ENCODE results near the gene GNG12.

The GNG12 gene

DNA sequence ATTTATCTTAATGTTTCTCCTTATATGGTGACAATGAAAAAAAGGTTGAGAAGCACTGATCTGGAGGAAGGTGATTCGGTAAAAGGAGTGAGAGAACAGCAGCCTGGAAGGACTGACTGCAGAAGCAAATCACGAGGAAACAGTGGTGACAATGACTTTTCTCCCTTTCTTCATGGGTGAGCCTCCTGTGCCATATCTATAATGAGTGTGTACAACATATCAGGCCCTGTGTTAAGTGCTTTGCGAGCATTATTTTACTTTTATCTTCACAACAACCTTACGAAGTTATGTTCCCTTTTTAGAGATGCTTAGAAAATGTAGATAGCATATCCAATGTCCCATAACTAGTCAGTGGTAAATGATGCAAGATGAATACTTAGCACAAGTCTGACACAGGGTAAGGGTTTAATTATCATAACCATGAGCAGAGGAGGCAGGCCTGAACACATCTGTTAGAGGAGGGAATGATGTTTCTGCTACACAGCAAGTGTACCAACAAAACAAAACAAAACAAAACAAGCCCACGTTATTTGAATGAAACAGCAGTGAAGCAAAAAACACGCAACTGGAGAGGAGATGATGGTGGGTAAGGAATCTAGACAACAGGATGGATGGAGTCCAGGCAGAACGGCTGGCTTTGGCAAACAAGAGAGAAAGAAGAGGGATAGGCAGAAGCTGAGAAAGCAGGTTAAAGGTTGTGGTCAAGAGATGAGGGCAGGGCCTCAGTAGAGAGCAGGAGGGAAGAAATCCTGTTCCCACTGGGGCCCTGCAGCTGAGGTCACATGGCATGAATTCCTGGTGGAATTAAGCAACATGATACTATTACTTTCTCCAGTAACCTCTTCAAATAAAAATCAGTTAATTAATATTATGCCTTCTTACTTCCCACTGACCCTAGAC, 29.6 kb downstream of the GNG12 start:
- no peak for DNase-seq (ENCODE audit: low spot score)
- in situ Hi-C loops (cut with MboI; ENCODE audit: low pct_unique_long_range_greater_than_20kb, low sequenced_read_pairs, unreplicated experiment) = no loop called here
- TF ChIP-seq, protein P1, sequence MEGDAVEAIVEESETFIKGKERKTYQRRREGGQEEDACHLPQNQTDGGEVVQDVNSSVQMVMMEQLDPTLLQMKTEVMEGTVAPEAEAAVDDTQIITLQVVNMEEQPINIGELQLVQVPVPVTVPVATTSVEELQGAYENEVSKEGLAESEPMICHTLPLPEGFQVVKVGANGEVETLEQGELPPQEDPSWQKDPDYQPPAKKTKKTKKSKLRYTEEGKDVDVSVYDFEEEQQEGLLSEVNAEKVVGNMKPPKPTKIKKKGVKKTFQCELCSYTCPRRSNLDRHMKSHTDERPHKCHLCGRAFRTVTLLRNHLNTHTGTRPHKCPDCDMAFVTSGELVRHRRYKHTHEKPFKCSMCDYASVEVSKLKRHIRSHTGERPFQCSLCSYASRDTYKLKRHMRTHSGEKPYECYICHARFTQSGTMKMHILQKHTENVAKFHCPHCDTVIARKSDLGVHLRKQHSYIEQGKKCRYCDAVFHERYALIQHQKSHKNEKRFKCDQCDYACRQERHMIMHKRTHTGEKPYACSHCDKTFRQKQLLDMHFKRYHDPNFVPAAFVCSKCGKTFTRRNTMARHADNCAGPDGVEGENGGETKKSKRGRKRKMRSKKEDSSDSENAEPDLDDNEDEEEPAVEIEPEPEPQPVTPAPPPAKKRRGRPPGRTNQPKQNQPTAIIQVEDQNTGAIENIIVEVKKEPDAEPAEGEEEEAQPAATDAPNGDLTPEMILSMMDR (IDR thresholded peaks at IDR 0.05; ENCODE audit: extremely low read depth, insufficient read depth, missing control alignments) = no peak

DNA sequence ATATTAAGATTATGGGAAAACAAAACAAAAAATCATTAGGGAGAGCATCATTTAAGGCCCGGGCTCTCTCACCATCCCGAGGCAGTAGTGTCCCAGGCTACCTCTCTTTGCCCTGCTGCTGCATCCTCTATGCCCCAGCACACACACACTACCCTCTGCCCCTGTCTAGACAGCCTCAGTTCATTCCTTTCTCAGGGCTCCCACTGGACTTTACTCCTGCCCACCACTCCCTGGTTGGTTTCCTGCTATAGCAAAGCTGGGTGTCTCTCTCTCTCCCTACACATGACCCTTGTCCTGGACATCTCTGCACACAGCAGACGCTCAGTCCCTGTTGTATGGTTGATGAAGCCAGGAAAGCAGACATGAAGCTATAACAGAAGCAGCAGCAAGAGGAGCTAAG, 30.7 kb downstream of the GNG12 start:
- TF ChIP-seq, protein P1 (IDR thresholded peaks at IDR 0.05; ENCODE audit: extremely low read depth, insufficient read depth, missing control alignments) = no peak
- DNase-seq (ENCODE audit: low spot score) = no peak
- in situ Hi-C loops (cut with MboI; ENCODE audit: low pct_unique_long_range_greater_than_20kb, low sequenced_read_pairs, unreplicated experiment) = no loop called here

DNA sequence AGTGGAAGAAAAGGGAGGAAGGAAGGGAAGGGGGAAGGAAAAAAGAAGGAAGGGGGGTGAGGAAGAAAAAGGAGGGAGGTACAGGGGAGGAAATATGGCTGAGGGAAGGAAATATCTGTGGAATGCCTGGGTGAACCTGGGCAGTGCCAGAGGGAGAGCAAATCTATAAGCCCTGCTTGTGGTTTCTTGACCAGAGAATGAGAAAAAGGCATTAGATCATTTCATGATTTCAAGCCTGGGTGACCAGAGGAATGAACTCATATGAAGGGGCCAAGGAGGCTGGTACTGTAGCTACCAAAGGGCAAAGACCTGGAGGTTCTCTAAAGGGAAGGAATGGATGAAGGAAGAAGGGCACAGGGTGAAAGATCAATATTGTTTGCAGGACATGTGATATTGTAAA, 31.4 kb downstream of the GNG12 start:
- in situ Hi-C loops (cut with MboI; ENCODE audit: low pct_unique_long_range_greater_than_20kb, low sequenced_read_pairs, unreplicated experiment) = no loop called here
- TF ChIP-seq, protein P1 (IDR thresholded peaks at IDR 0.05; ENCODE audit: extremely low read depth, insufficient read depth, missing control alignments) = no peak
- DNase-seq (ENCODE audit: low spot score) = no peak

DNA sequence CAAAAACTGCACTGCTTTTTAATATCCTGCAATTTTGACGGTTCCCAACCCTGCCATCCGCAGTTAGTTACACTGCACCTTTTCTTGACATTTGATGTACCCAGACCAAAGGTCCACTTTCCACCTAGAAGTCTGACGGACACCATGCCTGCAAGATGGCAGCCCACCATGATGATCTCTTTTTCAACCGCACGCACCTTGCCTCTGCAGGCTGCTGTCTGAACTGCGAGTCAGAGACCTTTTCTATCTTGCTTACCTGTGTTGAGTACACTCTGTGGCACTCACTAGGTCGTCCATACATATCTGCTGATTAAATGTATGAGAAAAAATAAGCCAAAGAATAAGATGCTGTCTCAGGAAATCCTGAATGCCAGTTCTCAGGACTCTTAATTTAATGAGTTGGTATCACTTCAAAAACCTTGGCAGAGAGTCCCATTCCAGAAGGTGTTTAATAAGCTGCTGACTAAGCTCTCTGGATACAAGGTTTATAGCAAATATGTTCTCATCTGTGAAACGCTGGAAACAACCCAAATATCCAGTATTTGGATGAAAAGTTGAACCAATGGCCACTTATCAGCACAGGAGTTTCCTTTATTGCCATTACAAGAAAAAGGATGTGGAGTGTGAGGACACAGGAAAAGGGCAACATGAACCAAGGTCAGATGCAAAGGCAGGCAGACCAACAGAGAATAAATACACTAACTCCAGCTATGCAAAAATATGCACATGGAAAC, 37.9 kb downstream of the GNG12 start:
- in situ Hi-C loops (cut with MboI; ENCODE audit: low pct_unique_long_range_greater_than_20kb, low sequenced_read_pairs, unreplicated experiment) = no loop called here
- DNase-seq (ENCODE audit: low spot score) = no peak
- TF ChIP-seq, protein P1 (IDR thresholded peaks at IDR 0.05; ENCODE audit: extremely low read depth, insufficient read depth, missing control alignments) = no peak

DNA sequence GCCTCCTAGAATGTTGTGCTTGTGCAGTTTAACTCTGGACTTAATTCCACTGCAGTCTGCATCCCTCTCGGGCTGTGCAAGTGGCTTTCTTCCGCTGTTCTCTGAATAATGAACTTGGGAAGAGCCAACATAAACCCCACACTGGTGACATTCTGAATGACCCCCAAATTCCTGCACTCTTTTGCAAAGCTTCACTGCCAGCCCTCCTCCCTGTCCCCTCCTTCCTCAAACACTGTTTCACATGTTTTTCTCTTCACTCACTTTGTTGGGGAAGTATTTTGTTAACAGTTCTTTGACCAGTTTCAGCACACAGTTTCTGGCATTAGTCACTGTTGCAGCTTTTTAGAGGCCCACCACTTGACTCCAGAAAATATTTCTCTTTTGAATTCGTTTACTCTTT, 39.7 kb downstream of the GNG12 start:
- TF ChIP-seq, protein P1 (IDR thresholded peaks at IDR 0.05; ENCODE audit: extremely low read depth, insufficient read depth, missing control alignments) = no peak
- DNase-seq (ENCODE audit: low spot score) = no peak
- in situ Hi-C loops (cut with MboI; ENCODE audit: low pct_unique_long_range_greater_than_20kb, low sequenced_read_pairs, unreplicated experiment) = no loop called here

DNA sequence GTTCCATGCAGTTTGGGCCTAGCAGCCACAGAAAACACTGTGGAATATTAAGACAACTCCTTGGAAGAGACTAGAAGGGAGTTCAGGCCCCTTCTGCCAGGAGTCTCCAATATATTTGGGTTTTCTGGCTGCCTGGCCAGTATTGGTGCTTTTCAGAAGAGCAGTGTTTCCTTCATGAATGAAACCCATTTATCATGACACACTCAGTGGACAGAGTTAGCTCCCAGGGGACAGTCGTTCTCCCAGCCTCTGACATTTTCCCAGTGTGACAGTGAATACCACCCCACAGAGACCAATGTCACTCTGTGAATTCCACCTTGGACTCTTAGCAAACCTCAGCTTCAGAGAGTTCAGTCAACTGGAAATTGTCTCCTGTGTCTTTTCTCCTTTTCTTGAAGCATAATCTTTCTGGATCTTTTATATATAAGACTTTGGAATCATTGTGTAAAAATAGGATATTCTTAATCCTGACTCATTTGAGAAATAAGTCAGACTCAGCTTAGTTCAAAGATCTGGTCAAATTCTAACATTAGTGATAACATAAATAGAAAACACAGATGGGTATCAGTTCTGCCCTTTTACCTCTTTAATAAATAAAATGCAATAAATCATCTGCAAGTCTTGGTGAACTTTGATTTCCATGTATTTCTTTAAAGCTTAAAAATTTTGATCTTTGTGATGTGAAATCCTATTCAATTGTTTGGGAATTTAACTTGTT, 40.4 kb downstream of the GNG12 start:
- no peak for DNase-seq (ENCODE audit: low spot score)
- in situ Hi-C loops (cut with MboI; ENCODE audit: low pct_unique_long_range_greater_than_20kb, low sequenced_read_pairs, unreplicated experiment) = no loop called here
- TF ChIP-seq, protein P1 (IDR thresholded peaks at IDR 0.05; ENCODE audit: extremely low read depth, insufficient read depth, missing control alignments) = no peak

All from GM13977 (cell line).